K562 (cell line): ENCODE measurements around the gene ADSS1. TPM values are rescaled to one million over a fixed set of nuclear protein-coding genes. Genes with fewer than 3 reads are reported as not detected.

Source experiments
- ATAC-seq: fragments of 200-7000 bp; cut with Tn5 transposase; 3 replicates; pipeline ENCODE4 v1.9.1; 2020; ENCODE audit warnings: moderate library complexity
- BruUV-seq: library from RNA; stranded (reverse); fragments of 400-500 nt; replicated peaks from 2 replicates; lab custom pipeline; 2021; lab: Mats Ljungman, UMichigan
- CTCF ChIA-PET: fragments of 300-600 bp; formaldehyde crosslinking; extraction: SDS; loops from one replicate; lab custom pipeline; 2021; ENCODE audit warnings: low intra/inter-chr PET ratio; lab: Yijun Ruan, JAX
- POLR2A ChIA-PET: fragments of 300-600, 350-650 bp; sonication (Branson Sonifier 250); formaldehyde crosslinking; extraction: SDS; loops from one replicate; lab custom pipeline; 2021; ENCODE audit warnings: antibody characterized with exemption, inconsistent platforms; lab: Yijun Ruan, JAX
- DNase-seq, 4 experiments: peaks; one replicate each; pipeline versions ENCODE4 v3.0.0 to v3.0.0-alpha.2; 2011 to 2018; ENCODE audit warnings: low spot score in 3 of 4, mixed read lengths in 3 of 4; ENCODE audit errors: extremely low read depth in 1 of 4
- FAIRE-seq: peaks from 2 replicates; lab custom pipeline; 2011; peaks lifted over from hg19 to GRCh38; lab: Jason Lieb, UNC
- H2AFZ ChIP-seq: 2 replicates; pipeline ENCODE4 v1.6.0; 2011; ENCODE audit warnings: low read depth, low read length, control low read depth, inconsistent platforms
- H3K27ac ChIP-seq: fragments of 200-600 bp; 3 replicates; pipeline ENCODE4 v1.8.0; 2011; ENCODE audit warnings: low read depth, mild to moderate bottlenecking, control low read depth, inconsistent platforms, low read length, moderate library complexity, mixed read lengths; ENCODE audit errors: extremely low read depth
- H3K27me3 ChIP-seq, 2 experiments: fragments of 300-600 bp in 1 of 2; 2 replicates in 1 of 2; 3 replicates in 1 of 2; pipeline versions ENCODE4 v1.6.0 to v1.8.0; 2011; ENCODE audit warnings: inconsistent platforms in 2 of 2, low read length in 2 of 2, mild to moderate bottlenecking in 1 of 2, mixed read lengths in 1 of 2, moderate library complexity in 1 of 2; ENCODE audit not compliant: control insufficient read depth in 2 of 2, insufficient read depth in 2 of 2
- H3K36me3 ChIP-seq: fragments of 300-600 bp; 3 replicates; pipeline ENCODE4 v1.8.0; 2011; ENCODE audit warnings: mild to moderate bottlenecking, low read length, inconsistent platforms; ENCODE audit not compliant: control insufficient read depth, insufficient read depth
- H3K4me1 ChIP-seq, 2 experiments: fragments of 200-600 bp in 1 of 2; replicated peaks in 1 of 2; 2 replicates in 1 of 2; 3 replicates in 1 of 2; pipeline versions ENCODE4 v1.5.1 to v1.8.0; 2011; ENCODE audit warnings: inconsistent platforms in 2 of 2, low read length in 2 of 2, mild to moderate bottlenecking in 1 of 2, mixed read lengths in 1 of 2, moderate library complexity in 1 of 2; ENCODE audit not compliant: control insufficient read depth in 2 of 2, insufficient read depth in 2 of 2
- H3K4me2 ChIP-seq: 2 replicates; pipeline ENCODE4 v1.6.1; 2011; ENCODE audit warnings: low read length, control low read depth, inconsistent platforms, mixed read lengths; ENCODE audit not compliant: insufficient read depth
- H3K4me3 ChIP-seq: fragments of 200-600 bp; sonication (generic), shearing (Covaris generic); 2 replicates; pipeline ENCODE4 v1.5.1; 2016; ENCODE audit warnings: control low read depth, inconsistent platforms
- H3K79me2 ChIP-seq: fragments of 200-600 bp; 3 replicates; pipeline ENCODE4 v1.8.0; 2011; ENCODE audit warnings: low read length, inconsistent platforms; ENCODE audit not compliant: control insufficient read depth, insufficient read depth
- H3K9ac ChIP-seq, 2 experiments: 2 replicates each; pipeline versions ENCODE4 v1.6.0 to v1.6.1; 2011; ENCODE audit warnings: low read depth in 2 of 2, low read length in 2 of 2, control low read depth in 1 of 2, inconsistent platforms in 1 of 2, mild to moderate bottlenecking in 1 of 2, mixed read lengths in 1 of 2; ENCODE audit not compliant: insufficient read depth in 1 of 2
- H3K9me1 ChIP-seq: one replicate; pipeline ENCODE4 v1.6.0; 2011; ENCODE audit warnings: inconsistent platforms, mild to moderate bottlenecking, low read length, moderate library complexity; ENCODE audit not compliant: control insufficient read depth, insufficient read depth
- H3K9me3 ChIP-seq: replicated peaks from 2 replicates; pipeline ENCODE4 v1.5.1; 2011; ENCODE audit warnings: low read depth, low read length, inconsistent platforms; ENCODE audit not compliant: control insufficient read depth, insufficient read depth
- H4K20me1 ChIP-seq: replicated peaks from 2 replicates; pipeline ENCODE4 v1.6.1; 2011; ENCODE audit warnings: low read length, inconsistent platforms, mixed read lengths; ENCODE audit not compliant: control insufficient read depth, insufficient read depth
- CEBPZ ChIP-seq: fragments of 150-350 bp; IDR thresholded peaks from 2 replicates; pipeline ENCODE4 v1.6.1; 2014; ENCODE audit warnings: low read depth, mild to moderate bottlenecking, low read length, borderline replicate concordance
- FOXK2 ChIP-seq, 2 experiments: fragments of 450-650 bp; IDR thresholded peaks in 1 of 2; conservative IDR thresholded peaks in 1 of 2; 2 replicates each; pipeline ENCODE4 v1.6.1; 2016; ENCODE audit warnings: low read depth in 2 of 2, mild to moderate bottlenecking in 1 of 2
- HNRNPL ChIP-seq: fragments of 200-400 bp; formaldehyde crosslinking; IDR thresholded peaks from 2 replicates; pipeline ENCODE4 v1.6.1; 2017; ENCODE audit warnings: low read depth, mild to moderate bottlenecking, low read length
- IRF1 ChIP-seq: sonication (generic); formaldehyde crosslinking; IDR thresholded peaks from 2 replicates; pipeline ENCODE4 v1.8.0; 2022; ENCODE audit warnings: missing genetic modification reagents, mild to moderate bottlenecking, borderline replicate concordance
- KAT2B ChIP-seq: IDR thresholded peaks from one replicate; pipeline ENCODE4 v1.6.1; 2012; ENCODE audit warnings: low read depth, mild to moderate bottlenecking, control low read depth, inconsistent platforms, low read length, moderate library complexity
- MTF1 ChIP-seq: fragments of 250-450 bp; sonication (Bioruptor Pico); IDR thresholded peaks from 2 replicates; pipeline ENCODE4 v1.9.0; 2021; ENCODE audit warnings: moderate library complexity, mild to moderate bottlenecking, inconsistent platforms, borderline replicate concordance
- STAT5A ChIP-seq: IDR thresholded peaks from 2 replicates; pipeline ENCODE4 v1.6.1; 2012; ENCODE audit warnings: low read length, inconsistent platforms, borderline replicate concordance
- WGBS: fragments of 100-300 bp; shearing (Covaris generic); methylation state at CpG from one replicate; pipeline ENCODE4 v1.1.6; 2016; ENCODE audit warnings: low coverage, mixed read lengths; ENCODE audit not compliant: insufficient coverage; ENCODE audit errors: missing lambda C conversion rate; 5-methylcytosine and 5-hydroxymethylcytosine counted together
- in situ Hi-C: fragments of 300-500 bp; cut with MboI; formaldehyde crosslinking; loops from 4 replicates; pipeline ENCODE4 v1.15.0; 2018; ENCODE audit warnings: inconsistent platforms, mixed read lengths
- intact Hi-C: fragments of 100-400 bp; cut with micrococcal nuclease; formaldehyde crosslinking; loops from 2 replicates; pipeline ENCODE4 v1.14.2; 2022
- polyA plus RNA-seq, 8 experiments: library from polyadenylated mRNA; depleted of rRNA in 4 of 8; stranded (reverse) in 5 of 8; unstranded in 3 of 8; fragments of >200 nt; fragmentation: Nextera tagmentation in 2 of 8; fragmentation: Illumina TruSeq in 1 of 8; extraction: Ambion mirVana in 2 of 8; extraction: Trizol in 1 of 8; gene quantifications; 2 replicates each; pipeline versions ENCODE4 v1.2.1 to v1.2.3, GENCODE V29; 2011 to 2014; ENCODE audit warnings: inconsistent platforms in 1 of 8, missing spikeins in 1 of 8
- total RNA-seq, 7 experiments: library from RNA; depleted of rRNA in 6 of 7; stranded (reverse); fragments of >200 nt in 6 of 7; fragmentation: Illumina TruSeq in 2 of 7; extraction: Trizol in 2 of 7; gene quantifications; 2 replicates each; pipeline versions ENCODE4 v1.2.1 to v1.2.3, GENCODE V29; 2011 to 2021; ENCODE audit warnings: low replicate concordance in 1 of 7

ADSS1 gene
- total and polyA plus RNA-seq, 9 of the 15 experiments (the other 6 are each of a cell fraction or from before 2014, with no cell fraction given) = 0.53 to 5.9 (median 3.9) TPM

GRCh38 chr14:104782808-104783139, 58.7 kb downstream of the ADSS1 start (continued):
- TF ChIP-seq FOXK2 (conservative IDR thresholded peaks at IDR 0.05 in 1 of 2, IDR thresholded peaks at IDR 0.05 in 1 of 2; ENCODE audit: low read depth in 2 of 2) = no peak

- ATAC-seq (no peak), FAIRE-seq (no peak), DNase-seq (no peak)
- H2AFZ ChIP-seq = no peak overlapping the region
- peaks cover 38% of the 10 kb centered on the region; the same call in 1 of the 3 replicates for H3K36me3 ChIP-seq
- no peak for TF ChIP-seq STAT5A
- TF ChIP-seq CEBPZ = no peak
- TF ChIP-seq HNRNPL = no peak
- TF ChIP-seq KAT2B = no peak
- TF ChIP-seq MTF1 = no peak
- TF ChIP-seq IRF1 (CRISPR knock-in tag) = no peak
- BruUV-seq = no TSS peak
- in situ Hi-C loops (no loop called here), intact Hi-C loops (no loop called here)
- no peaks in the 10 kb centered on the region; the same call in 1 of the 2 replicates for H4K20me1 ChIP-seq
- H3K9ac ChIP-seq = peak overlapping the region in 1 of 2 experiments; percentile 26; a peak in 2 of 4 replicates
- H3K27ac ChIP-seq = no peak overlapping the region
- no peaks in the 10 kb centered on the region for H3K9me1 ChIP-seq
- 93% methylated on average over 6 of the region's 16 CpGs for WGBS
- POLR2A ChIA-PET = no interaction called here
- peaks cover 0 to 39% of the 10 kb centered on the region in 2 experiments; a peak in 2 of 5 replicates for H3K4me1 ChIP-seq
- no peak overlapping the region for H3K4me3 ChIP-seq
- no peak overlapping the region for H3K4me2 ChIP-seq
- H3K9me3 ChIP-seq = no peaks in the 10 kb centered on the region
- no peaks in the 10 kb centered on the region for H3K27me3 ChIP-seq
- no peaks in the 10 kb centered on the region; the same call in 2 of the 3 replicates for H3K79me2 ChIP-seq
- CTCF ChIA-PET = no interaction called here
Measured at GRCh38 chr14:104783484-104784217, 59.6 kb downstream of the ADSS1 start.
